HepG2 (cell line): Measurements from ENCODE around the gene NUP62. TPM values are rescaled to one million over a fixed set of nuclear protein-coding genes. Genes with fewer than 3 reads are reported as not detected.
A peak's percentile ranks its signal among the peaks of the same experiment; 100 is the strongest.

Source experiments
- ATF1 ChIP-seq: IDR thresholded peaks from 2 replicates; pipeline ENCODE4 v1.6.1; 2016; ENCODE audit warnings: mild to moderate bottlenecking, control low read depth
- DRAP1 ChIP-seq: IDR thresholded peaks from 2 replicates; pipeline ENCODE4 v1.6.1; 2016; ENCODE audit warnings: missing genetic modification reagents, missing compliant biosample characterization
- IKZF5 ChIP-seq: IDR thresholded peaks from 2 replicates; pipeline ENCODE4 v1.6.1; 2018; ENCODE audit warnings: missing genetic modification reagents, mild to moderate bottlenecking, missing compliant biosample characterization
- MYNN ChIP-seq: sonication (generic); formaldehyde crosslinking; IDR thresholded peaks from 2 replicates; pipeline ENCODE4 v1.4.0; 2020; ENCODE audit warnings: mild to moderate bottlenecking, low read depth, missing genetic modification reagents
- RNF219 ChIP-seq: sonication (generic); formaldehyde crosslinking; IDR thresholded peaks from 2 replicates; pipeline ENCODE4 v1.5.0; 2020; ENCODE audit warnings: mild to moderate bottlenecking, missing genetic modification reagents
- SETDB1 ChIP-seq: sonication (generic); formaldehyde crosslinking; IDR thresholded peaks from 2 replicates; pipeline ENCODE4 v1.5.1; 2020; ENCODE audit warnings: missing genetic modification reagents, mild to moderate bottlenecking, borderline replicate concordance
- SMAD1 ChIP-seq: sonication (generic); formaldehyde crosslinking; IDR thresholded peaks from 2 replicates; pipeline ENCODE4 v1.4.0; 2020; ENCODE audit warnings: missing genetic modification reagents, low read depth, mild to moderate bottlenecking, borderline replicate concordance
- ZBTB40 ChIP-seq, 2 experiments: fragments of 450-650 bp in 1 of 2; sonication (generic) in 1 of 2; formaldehyde crosslinking in 1 of 2; IDR thresholded peaks; 2 replicates each; pipeline versions ENCODE4 v1.6.1 to v1.8.0; 2016 to 2022; ENCODE audit warnings: antibody characterized with exemption in 1 of 2, mild to moderate bottlenecking in 1 of 2, missing genetic modification reagents in 1 of 2
- ZNF280D ChIP-seq: sonication (generic); formaldehyde crosslinking; IDR thresholded peaks from 2 replicates; pipeline ENCODE4 v1.5.1; 2020; ENCODE audit warnings: mild to moderate bottlenecking, missing genetic modification reagents
- ZNF543 ChIP-seq: sonication (generic); formaldehyde crosslinking; IDR thresholded peaks from 2 replicates; pipeline ENCODE4 v1.4.0; 2020; ENCODE audit warnings: mild to moderate bottlenecking, missing genetic modification reagents
- polyA plus RNA-seq, 8 experiments: library from polyadenylated mRNA; depleted of rRNA in 3 of 8; stranded (reverse) in 7 of 8; unstranded in 1 of 8; fragments of >200 nt; fragmentation: Illumina TruSeq in 4 of 8; extraction: Trizol in 4 of 8; gene quantifications; 2 replicates each; pipeline versions ENCODE4 v1.2.1 to v1.2.3, GENCODE V29; 2011 to 2016; ENCODE audit warnings: low read depth in 4 of 8, missing spikeins in 1 of 8, mixed read lengths in 1 of 8; ENCODE audit not compliant: insufficient read depth in 1 of 8
- total RNA-seq, 5 experiments: library from RNA; depleted of rRNA; stranded (reverse); fragments of >200 nt; fragmentation: Illumina TruSeq; extraction: Trizol; gene quantifications; 2 replicates each; pipeline ENCODE4 v1.2.3, GENCODE V29; 2016; ENCODE audit warnings: low read depth in 1 of 5

Gene NUP62
- total and polyA plus RNA-seq, 2 of the 13 experiments (the other 11 are each of a cell fraction or from before 2014, with no cell fraction given): 16.5 to 41.5 TPM

- no peak for TF ChIP-seq MYNN (CRISPR knock-in tag)
- TF ChIP-seq DRAP1 (CRISPR knock-in tag): peak; percentile 48
- TF ChIP-seq ZBTB40 (IDR thresholded peaks at IDR 0.05): peak; percentile 53; the same call in 1 of the 2 replicates
- TF ChIP-seq ZBTB40 (CRISPR knock-in tag; IDR thresholded peaks at IDR 0.05): peak; percentile 85; the same call in 1 of the 2 replicates
- TF ChIP-seq ZNF280D (CRISPR knock-in tag): no peak
- peak; percentile 41 for TF ChIP-seq IKZF5
- TF ChIP-seq RNF219: no peak
- 0 out of 2 replicates have a peak, but pooled peaks have one; percentile 54 for TF ChIP-seq SMAD1 (CRISPR knock-in tag)
- TF ChIP-seq ZNF543 (CRISPR knock-in tag): peak; percentile 87
- peak; percentile 88 for TF ChIP-seq ATF1 (CRISPR knock-in tag)
- no peak for TF ChIP-seq SETDB1 (CRISPR knock-in tag)
Measured at GRCh38 chr19:49866933-49867782, 62.1 kb downstream of the NUP62 start, which contains the start of gene PNKP (continued).
